Mucosa of rectum (tissue), 2 donors: Measurements from ENCODE around the gene RAB6B.

Experiments
- H3K27ac ChIP-seq, 2 donors: one replicate each; pipeline ENCODE4 v1.7.0; 2013; ENCODE audit warnings: inconsistent platforms in 2 of 2, low read depth in 2 of 2, low read length in 2 of 2
- H3K27me3 ChIP-seq, 2 donors: one replicate each; pipeline ENCODE4 v1.7.0; 2013; ENCODE audit warnings: low read length in 2 of 2; ENCODE audit not compliant: control insufficient read depth in 2 of 2, insufficient read depth in 2 of 2
- H3K36me3 ChIP-seq, 2 donors: one replicate each; pipeline ENCODE4 v1.7.0; 2013; ENCODE audit warnings: low read length in 2 of 2; ENCODE audit not compliant: control insufficient read depth in 2 of 2, insufficient read depth in 2 of 2
- H3K4me1 ChIP-seq, 2 donors: one replicate each; pipeline ENCODE4 v1.7.0; 2013; ENCODE audit warnings: low read length in 2 of 2, mild to moderate bottlenecking in 1 of 2; ENCODE audit not compliant: control insufficient read depth in 2 of 2, insufficient read depth in 2 of 2
- H3K4me3 ChIP-seq, 2 donors: one replicate each; pipeline ENCODE4 v1.7.0; 2013; ENCODE audit warnings: low read length in 2 of 2
- H3K9ac ChIP-seq, 2 donors: one replicate each; pipeline ENCODE4 v1.7.0; 2013; ENCODE audit warnings: low read length in 2 of 2, low read depth in 1 of 2, mild to moderate bottlenecking in 1 of 2
- H3K9me3 ChIP-seq, 2 donors: one replicate each; pipeline ENCODE4 v1.7.0; 2013; ENCODE audit warnings: low read length in 2 of 2; ENCODE audit not compliant: control insufficient read depth in 2 of 2
- donor health status: healthy.
- donor health status: Normal muscosa, but diverticular disease.

RAB6B gene

DNA sequence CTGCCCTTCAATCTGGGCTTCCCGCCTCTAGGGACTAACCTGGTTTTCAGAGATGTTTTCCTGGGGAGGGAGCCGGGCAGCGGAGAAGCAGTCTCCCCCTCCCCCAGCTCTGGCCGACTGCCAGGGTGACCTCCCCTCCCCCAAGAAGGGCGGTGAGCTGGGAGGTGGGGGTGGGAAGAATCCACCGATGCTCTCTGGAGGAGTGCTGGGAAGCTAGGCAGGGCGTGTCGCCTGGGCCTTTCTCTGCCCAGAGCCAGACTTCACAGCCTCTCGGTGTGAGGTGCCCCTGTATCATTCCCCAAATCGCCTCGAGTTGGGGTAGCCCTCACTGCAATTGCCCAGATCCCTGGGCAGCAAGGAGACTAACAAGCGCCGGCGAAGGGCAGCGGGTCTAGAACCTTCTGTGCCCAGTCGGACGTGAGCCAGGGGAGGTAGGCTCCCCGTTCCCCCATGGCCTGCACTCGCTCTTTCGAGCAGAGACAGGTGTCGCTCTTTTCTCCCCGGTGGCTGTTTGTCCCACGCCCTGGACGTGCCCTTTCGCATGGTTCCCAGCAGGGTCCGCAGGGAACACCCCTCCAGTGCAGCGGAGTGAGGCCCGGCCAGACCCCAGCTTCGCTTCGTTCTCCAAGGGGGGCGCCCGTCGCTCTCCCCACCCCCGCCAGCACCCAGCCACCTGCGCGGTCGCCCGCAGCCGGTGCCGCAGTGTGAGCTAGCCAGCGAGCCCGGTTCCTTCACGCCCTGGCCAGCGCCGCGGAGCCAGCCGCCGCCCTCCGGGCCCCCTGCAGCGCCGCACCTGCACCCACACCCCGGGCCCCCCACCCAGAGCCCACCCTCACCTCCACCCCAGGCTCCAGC, 1.1 kb downstream of the RAB6B start:
- Histone ChIP-seq H3K4me3 (peak overlapping the region in 1 of 2 donors; percentile 37), H3K27ac (no peak overlapping the region), H3K36me3 (no peaks in the 10 kb centered on the region), H3K27me3 (peaks cover 21 to 30% of the 10 kb centered on the region in 2 donors), H3K9ac (no peak overlapping the region), H3K4me1 (peaks cover 0 to 2% of the 10 kb centered on the region in 2 donors), H3K9me3 (no peaks in the 10 kb centered on the region)

DNA sequence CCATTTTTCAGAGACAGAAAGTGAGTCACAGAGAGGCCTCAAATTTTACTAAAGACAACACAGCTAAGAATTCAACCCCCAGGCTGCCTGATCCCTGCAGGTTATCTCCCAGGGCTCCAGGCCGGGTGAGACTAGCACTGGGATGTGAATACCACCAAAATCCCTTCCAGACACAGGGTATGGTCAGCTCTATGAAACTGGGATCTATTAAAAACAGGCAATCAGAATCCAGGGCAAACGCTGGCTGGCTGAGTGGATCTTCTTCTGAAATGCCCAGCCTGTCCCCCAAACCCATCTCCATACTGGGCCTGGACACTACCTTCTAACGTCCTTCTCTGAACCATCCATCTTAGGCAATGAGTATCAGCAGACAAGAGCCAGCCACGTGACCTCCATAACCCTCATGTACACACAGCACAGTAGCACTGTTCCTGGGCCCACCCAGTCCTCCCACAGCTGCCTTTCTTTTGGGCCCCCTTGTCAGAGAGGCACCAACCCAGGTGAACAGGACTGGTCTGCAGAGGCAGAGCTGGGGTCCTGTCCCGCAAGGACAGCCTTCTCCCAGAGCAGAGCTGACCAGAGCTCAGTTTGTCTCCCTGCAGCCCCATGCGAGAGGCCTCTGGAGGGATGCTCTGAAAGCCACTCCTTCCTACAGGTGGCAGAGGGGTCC, 1.9 kb downstream of the RAB6B start:
- Histone ChIP-seq H3K4me3 (no peak overlapping the region), H3K36me3 (no peaks in the 10 kb centered on the region), H3K9ac (no peak overlapping the region), H3K4me1 (peaks cover 0 to 2% of the 10 kb centered on the region in 2 donors), H3K27ac (no peak overlapping the region), H3K9me3 (no peaks in the 10 kb centered on the region), H3K27me3 (peaks cover 21 to 27% of the 10 kb centered on the region in 2 donors)

DNA sequence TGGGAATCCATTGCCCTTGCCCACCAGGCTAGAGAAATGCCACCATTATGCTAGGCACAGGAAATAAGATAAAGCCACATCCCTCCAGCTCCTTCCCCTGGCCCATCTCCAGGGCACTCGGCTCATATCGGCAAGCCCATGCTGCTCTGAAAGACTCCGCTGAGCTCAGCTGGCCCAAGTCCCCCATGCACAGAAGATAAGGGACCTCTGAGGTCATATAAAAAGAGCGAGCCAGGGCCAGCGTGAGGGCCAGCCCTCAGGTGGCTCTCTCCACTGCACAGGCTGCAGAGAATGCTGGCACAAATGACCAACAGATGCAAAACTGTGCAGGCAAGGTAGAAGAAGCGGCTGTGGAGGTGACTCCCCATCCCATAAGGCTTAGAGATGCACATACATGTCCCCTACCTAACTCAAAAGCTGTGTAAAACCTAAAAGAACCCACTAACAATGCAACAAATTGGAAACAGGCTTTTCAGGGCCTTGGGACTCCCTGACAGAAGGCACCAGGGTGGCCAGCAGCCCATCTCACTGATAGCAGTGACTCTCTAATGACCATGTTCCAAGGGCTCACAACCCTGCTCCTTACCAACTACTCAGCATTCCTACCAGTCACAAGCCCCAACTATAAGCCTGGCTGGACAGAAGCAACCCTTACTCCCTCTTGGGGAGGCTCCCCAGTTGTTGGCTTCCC, 3.0 kb downstream of the RAB6B start:
- H3K27me3 ChIP-seq: peaks cover 21 to 27% of the 10 kb centered on the region in 2 donors
- no peak overlapping the region for H3K27ac ChIP-seq
- no peaks in the 10 kb centered on the region for H3K9me3 ChIP-seq
- peaks cover 0 to 2% of the 10 kb centered on the region in 2 donors for H3K4me1 ChIP-seq
- no peaks in the 10 kb centered on the region for H3K36me3 ChIP-seq
- no peak overlapping the region for H3K9ac ChIP-seq
- no peak overlapping the region for H3K4me3 ChIP-seq

DNA sequence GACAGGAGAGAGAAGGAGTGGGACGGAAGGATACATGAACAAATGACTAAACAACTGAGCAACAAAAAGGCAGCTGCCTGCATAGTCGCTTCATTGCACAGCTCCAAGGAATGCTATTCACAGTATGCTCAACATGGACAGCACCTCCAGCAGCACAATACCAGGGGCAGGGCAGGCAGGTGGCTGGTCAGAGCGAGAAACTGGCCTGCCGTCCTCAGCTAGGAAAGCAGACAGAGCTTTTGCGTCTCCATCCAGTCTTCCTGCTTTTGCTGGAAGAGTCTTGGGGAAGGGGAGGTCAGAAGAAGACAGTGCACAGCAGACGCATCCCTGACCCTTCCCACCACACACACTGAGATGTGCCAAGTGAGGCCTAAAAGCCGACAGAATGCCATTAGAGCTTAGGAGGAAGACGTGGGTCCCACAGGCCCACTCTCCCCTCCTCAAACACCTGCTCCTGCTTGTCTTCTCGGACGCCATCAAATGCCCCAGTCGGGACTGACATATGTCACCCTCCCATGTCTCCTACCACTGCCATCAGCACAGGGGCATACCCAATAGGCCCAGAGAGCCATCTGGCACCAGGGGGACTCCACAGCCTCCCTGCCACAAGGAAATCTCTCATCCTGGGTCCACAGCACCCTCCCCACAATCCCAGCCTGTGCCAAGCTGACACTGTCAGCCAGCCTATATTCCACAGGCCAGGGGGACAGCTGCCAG, 3.9 kb downstream of the RAB6B start:
- H3K27ac ChIP-seq: no peak overlapping the region
- peaks cover 16 to 23% of the 10 kb centered on the region in 2 donors for H3K27me3 ChIP-seq
- H3K9me3 ChIP-seq: no peaks in the 10 kb centered on the region
- H3K4me1 ChIP-seq: peaks cover 0 to 5% of the 10 kb centered on the region in 2 donors
- no peak overlapping the region for H3K4me3 ChIP-seq
- H3K9ac ChIP-seq: no peak overlapping the region
- H3K36me3 ChIP-seq: no peaks in the 10 kb centered on the region

DNA sequence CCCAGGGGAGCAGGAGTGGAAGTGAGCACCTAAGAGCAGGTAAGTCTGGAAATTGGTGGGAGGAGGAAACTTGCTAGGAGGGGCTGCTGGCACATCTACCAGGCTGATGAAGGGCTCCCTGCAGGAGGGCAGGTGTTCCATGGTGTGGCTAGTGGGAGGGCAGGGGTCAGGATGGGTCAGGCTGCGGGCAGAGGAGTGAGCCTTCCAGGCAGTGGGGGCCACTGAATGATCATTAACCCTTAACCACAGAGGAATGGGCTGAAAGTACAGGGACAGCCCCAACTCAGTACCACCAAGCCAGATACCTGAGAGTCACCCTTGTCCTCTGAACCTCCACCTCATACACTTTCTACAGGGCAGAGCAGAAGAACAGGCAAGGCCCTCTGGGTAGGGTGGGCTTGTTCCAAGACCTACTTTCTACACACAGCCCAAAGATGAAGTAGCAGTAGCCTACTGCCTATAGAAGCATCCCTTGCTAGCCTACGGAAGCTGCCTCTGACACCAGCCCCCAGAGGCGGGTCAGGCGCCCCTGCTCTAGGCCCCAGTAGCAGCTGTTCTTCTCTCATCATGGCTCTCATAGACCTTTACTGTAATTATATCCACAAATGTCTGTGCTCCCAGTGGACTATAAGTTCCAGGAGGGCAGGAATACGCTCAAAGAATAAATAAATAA, 4.6 kb downstream of the RAB6B start:
- H3K27me3 ChIP-seq: peaks cover 11 to 16% of the 10 kb centered on the region in 2 donors
- H3K9me3 ChIP-seq: no peaks in the 10 kb centered on the region
- H3K36me3 ChIP-seq: no peaks in the 10 kb centered on the region
- H3K4me1 ChIP-seq: peaks cover 0 to 3% of the 10 kb centered on the region in 2 donors
- no peak overlapping the region for H3K9ac ChIP-seq
- H3K27ac ChIP-seq: no peak overlapping the region
- no peak overlapping the region for H3K4me3 ChIP-seq

GRCh38 chr3:133890037-133890436, 5.6 kb downstream of the RAB6B start:
- H3K9ac ChIP-seq: no peak overlapping the region
- no peak overlapping the region for H3K27ac ChIP-seq
- peaks cover 8 to 12% of the 10 kb centered on the region in 2 donors for H3K27me3 ChIP-seq
- no peaks in the 10 kb centered on the region for H3K9me3 ChIP-seq
- H3K4me1 ChIP-seq: peaks cover 0 to 2% of the 10 kb centered on the region in 2 donors
- H3K4me3 ChIP-seq: no peak overlapping the region
- no peaks in the 10 kb centered on the region for H3K36me3 ChIP-seq

DNA sequence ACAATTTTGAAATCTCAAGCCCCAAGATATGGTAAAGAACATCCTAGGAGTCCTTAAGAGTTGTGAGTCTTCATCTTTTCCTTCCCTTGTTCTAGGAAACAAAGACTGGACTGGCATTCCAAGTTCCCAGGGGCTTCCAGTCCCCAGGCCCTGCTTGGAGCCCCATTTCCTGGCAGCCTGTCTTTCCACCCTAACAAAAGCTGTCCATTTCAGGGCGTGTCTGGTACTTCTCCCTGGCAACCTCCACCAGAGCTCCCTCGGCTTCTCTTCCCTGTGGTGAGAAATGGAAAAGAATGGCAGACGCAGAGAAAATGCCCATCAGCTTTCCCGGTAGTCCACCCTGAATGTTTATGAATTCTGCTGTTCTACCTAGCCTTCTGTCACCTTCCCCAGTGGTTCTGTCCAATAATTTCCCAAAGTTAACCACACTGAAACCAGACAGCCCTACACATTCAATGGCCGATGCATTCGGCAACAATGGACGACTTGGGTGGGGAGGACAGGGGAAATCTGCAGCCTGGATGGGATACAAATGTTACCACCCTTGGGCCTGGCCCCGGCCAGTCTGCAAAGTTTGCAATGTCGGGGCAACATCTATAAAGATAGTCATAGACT, 6.8 kb downstream of the RAB6B start:
- H3K27ac ChIP-seq: no peak overlapping the region
- H3K4me1 ChIP-seq: peaks cover 0 to 2% of the 10 kb centered on the region in 2 donors
- H3K27me3 ChIP-seq: peaks cover 4 to 5% of the 10 kb centered on the region in 2 donors
- no peak overlapping the region for H3K9ac ChIP-seq
- no peaks in the 10 kb centered on the region for H3K9me3 ChIP-seq
- no peak overlapping the region for H3K4me3 ChIP-seq
- no peaks in the 10 kb centered on the region for H3K36me3 ChIP-seq

DNA sequence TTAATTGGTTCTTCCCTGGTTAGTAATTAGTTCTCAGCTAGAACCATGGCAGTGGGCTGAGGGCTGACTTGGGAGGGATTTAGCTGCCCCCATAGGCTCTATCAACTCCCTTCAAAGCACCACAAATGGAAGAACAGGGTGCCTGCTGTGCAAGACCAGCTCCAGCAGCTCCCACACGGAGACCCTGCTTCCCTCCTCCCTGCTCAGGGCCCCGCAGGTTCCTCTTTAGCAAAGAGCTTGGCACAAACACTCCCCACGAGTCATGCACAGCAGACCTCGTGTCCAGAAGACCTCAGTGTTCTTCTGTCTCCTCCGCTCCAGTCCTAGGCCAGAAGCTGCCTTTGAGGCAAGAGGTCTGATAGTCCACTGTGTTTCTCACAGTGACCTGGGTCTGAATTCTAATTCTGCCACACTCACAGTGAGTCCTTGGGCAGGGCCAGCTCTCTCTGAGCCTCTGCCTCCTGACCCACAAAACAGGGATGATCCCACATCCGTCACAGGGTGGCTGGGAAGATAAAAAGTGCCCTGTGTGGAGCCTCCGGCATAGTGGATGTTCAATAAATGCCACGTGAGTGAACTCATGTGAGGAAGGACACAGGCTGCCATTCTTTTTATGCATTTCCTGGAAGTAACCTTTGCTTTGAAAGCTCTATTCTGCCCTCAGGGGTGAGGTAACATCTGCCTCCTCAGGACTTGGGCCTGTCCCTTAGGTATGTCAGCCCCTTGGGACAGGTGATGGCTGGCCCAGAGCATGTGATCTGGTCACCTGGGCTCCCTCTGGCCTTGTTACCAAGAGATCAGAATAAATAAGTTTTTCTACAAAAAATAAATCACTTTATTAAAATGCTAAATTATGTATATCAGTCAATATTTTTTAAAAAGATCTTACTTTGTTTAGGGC, 7.6 kb downstream of the RAB6B start:
- Histone ChIP-seq H3K9me3 (no peaks in the 10 kb centered on the region), H3K4me3 (no peak overlapping the region), H3K4me1 (peaks cover 0 to 6% of the 10 kb centered on the region in 2 donors), H3K27ac (no peak overlapping the region), H3K27me3 (peaks cover 0 to 3% of the 10 kb centered on the region in 2 donors), H3K9ac (no peak overlapping the region), H3K36me3 (no peaks in the 10 kb centered on the region)
